Measurements from ENCODE around the gene ASGR1.

Gene ASGR1

DNA sequence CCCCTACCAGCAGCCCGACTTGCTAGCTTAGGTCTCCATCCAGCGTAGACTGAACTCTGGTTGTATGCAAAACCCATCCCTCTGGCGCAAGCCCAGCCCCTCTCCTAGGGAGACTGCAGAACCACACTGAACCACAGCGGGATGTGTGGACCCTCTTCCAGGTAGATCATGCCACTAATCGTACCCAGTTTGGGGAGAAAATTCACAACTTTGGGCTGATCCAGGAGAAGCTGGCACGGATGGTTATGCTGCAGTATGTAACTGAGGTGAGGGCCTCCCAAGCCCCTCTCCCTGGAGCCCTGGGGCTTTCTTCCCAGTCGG, 43.8 kb upstream of the ASGR1 start (continued):
- TF ChIP-seq, protein P1, sequence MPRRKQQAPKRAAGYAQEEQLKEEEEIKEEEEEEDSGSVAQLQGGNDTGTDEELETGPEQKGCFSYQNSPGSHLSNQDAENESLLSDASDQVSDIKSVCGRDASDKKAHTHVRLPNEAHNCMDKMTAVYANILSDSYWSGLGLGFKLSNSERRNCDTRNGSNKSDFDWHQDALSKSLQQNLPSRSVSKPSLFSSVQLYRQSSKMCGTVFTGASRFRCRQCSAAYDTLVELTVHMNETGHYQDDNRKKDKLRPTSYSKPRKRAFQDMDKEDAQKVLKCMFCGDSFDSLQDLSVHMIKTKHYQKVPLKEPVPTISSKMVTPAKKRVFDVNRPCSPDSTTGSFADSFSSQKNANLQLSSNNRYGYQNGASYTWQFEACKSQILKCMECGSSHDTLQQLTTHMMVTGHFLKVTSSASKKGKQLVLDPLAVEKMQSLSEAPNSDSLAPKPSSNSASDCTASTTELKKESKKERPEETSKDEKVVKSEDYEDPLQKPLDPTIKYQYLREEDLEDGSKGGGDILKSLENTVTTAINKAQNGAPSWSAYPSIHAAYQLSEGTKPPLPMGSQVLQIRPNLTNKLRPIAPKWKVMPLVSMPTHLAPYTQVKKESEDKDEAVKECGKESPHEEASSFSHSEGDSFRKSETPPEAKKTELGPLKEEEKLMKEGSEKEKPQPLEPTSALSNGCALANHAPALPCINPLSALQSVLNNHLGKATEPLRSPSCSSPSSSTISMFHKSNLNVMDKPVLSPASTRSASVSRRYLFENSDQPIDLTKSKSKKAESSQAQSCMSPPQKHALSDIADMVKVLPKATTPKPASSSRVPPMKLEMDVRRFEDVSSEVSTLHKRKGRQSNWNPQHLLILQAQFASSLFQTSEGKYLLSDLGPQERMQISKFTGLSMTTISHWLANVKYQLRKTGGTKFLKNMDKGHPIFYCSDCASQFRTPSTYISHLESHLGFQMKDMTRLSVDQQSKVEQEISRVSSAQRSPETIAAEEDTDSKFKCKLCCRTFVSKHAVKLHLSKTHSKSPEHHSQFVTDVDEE (CRISPR knock-in tag; IDR thresholded peaks at IDR 0.05): no peak
- no peak for TF ChIP-seq CSDC2 (CRISPR knock-in tag; IDR thresholded peaks at IDR 0.05)
- no peak for TF ChIP-seq BACH2 (CRISPR knock-in tag; IDR thresholded peaks at IDR 0.05; ENCODE audit: borderline replicate concordance)
- TF ChIP-seq TCF4 (CRISPR knock-in tag; IDR thresholded peaks at IDR 0.05; ENCODE audit: borderline replicate concordance): no peak
- no peak for TF ChIP-seq ISL1 (CRISPR knock-in tag; IDR thresholded peaks at IDR 0.05)
- TF ChIP-seq, protein P2, sequence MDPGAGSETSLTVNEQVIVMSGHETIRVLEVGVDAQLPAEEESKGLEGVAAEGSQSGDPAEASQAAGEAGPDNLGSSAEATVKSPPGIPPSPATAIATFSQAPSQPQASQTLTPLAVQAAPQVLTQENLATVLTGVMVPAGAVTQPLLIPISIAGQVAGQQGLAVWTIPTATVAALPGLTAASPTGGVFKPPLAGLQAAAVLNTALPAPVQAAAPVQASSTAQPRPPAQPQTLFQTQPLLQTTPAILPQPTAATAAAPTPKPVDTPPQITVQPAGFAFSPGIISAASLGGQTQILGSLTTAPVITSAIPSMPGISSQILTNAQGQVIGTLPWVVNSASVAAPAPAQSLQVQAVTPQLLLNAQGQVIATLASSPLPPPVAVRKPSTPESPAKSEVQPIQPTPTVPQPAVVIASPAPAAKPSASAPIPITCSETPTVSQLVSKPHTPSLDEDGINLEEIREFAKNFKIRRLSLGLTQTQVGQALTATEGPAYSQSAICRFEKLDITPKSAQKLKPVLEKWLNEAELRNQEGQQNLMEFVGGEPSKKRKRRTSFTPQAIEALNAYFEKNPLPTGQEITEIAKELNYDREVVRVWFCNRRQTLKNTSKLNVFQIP (CRISPR knock-in tag; IDR thresholded peaks at IDR 0.05; ENCODE audit: borderline replicate concordance, low read depth): no peak
- TF ChIP-seq ZFP30 (CRISPR knock-in tag; IDR thresholded peaks at IDR 0.05): no peak
- TF ChIP-seq ESRRG (CRISPR knock-in tag; IDR thresholded peaks at IDR 0.05): no peak
- no peak for TF ChIP-seq TOX (CRISPR knock-in tag; IDR thresholded peaks at IDR 0.05; ENCODE audit: borderline replicate concordance)

DNA sequence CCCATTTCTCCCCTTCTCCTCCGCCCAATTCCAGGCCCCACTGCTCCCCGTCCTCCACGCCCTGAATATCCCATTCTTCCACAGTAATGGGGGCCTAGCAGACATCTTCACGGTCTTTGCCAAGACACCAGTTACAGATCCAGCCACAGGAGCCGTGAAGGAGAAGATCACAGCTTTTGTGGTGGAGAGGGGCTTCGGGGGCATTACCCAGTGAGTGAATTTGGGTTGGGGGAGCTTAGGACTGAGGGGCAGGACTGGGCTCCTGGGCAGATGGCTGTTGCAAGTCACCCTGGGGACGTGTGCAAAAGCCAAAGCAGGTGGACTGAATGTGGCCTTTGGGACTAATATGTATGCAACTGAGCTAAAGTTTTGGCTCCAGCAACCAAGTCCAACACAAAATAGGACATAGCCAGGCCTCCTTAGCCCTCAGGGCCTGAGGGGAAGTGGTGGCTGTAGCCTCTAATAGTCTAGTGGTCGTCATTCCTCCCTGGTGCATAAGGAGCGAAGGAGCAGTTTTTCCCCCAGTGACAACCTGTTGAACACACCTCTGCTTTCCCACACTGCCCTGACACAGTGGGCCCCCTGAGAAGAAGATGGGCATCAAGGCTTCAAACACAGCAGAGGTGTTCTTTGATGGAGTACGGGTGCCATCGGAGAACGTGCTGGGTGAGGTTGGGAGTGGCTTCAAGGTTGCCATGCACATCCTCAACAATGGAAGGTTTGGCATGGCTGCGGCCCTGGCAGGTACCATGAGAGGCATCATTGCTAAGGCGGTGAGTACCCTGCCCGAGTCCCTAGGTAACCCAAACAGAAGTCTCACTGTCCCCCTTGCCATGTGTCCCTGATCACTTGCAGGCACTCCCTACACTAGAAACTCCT, 43.2 kb upstream of the ASGR1 start:
- TF ChIP-seq ISL1 (CRISPR knock-in tag; IDR thresholded peaks at IDR 0.05) (no peak), CSDC2 (CRISPR knock-in tag; IDR thresholded peaks at IDR 0.05) (no peak), ZC3H10 (CRISPR knock-in tag; IDR thresholded peaks at IDR 0.05) (no peak), OSR1 (CRISPR knock-in tag; IDR thresholded peaks at IDR 0.05) (no peak), SNAI2 (CRISPR knock-in tag; IDR thresholded peaks at IDR 0.05) (no peak), ZNF8 (CRISPR knock-in tag; IDR thresholded peaks at IDR 0.05) (no peak)
- TF ChIP-seq, protein P3, sequence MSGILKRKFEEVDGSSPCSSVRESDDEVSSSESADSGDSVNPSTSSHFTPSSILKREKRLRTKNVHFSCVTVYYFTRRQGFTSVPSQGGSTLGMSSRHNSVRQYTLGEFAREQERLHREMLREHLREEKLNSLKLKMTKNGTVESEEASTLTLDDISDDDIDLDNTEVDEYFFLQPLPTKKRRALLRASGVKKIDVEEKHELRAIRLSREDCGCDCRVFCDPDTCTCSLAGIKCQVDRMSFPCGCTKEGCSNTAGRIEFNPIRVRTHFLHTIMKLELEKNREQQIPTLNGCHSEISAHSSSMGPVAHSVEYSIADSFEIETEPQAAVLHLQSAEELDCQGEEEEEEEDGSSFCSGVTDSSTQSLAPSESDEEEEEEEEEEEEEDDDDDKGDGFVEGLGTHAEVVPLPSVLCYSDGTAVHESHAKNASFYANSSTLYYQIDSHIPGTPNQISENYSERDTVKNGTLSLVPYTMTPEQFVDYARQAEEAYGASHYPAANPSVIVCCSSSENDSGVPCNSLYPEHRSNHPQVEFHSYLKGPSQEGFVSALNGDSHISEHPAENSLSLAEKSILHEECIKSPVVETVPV (CRISPR knock-in tag; IDR thresholded peaks at IDR 0.05): no peak
- ATAC-seq: no peak

DNA sequence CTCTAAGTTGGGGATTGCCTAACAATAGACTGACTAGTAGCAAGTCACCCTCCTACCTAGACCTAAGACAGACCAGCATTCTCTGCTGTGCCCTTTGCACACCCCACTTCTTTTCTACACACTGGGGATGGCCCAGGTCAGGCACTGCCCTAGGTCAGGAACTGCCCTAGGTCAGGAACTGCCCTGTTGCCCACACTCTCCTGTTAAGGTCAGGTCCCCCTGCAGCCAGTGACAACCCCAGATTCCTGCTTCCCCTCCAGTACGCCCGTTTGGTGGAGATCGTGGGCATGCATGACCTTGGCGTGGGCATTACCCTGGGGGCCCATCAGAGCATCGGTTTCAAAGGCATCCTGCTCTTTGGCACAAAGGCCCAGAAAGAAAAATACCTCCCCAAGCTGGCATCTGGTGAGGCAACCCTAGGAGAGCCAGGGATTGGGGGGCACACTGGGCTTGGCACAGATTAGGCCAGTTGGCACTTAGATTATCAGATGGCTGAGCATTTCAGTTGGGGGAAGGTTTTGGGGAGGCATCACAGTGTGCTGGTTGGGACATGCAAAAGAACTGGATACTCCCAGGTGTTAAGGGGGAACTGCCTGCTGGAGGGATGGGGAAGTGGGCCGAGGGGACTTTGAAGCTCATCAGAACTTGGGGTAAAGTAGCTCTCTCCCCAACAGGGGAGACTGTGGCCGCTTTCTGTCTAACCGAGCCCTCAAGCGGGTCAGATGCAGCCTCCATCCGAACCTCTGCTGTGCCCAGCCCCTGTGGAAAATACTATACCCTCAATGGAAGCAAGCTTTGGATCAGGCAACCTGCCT, 42.3 kb upstream of the ASGR1 start:
- no peak for ATAC-seq
- TF ChIP-seq ARNTL (CRISPR knock-in tag; IDR thresholded peaks at IDR 0.05; ENCODE audit: borderline replicate concordance, low read depth) (no peak), ZNF8 (CRISPR knock-in tag; IDR thresholded peaks at IDR 0.05) (no peak), BACH2 (CRISPR knock-in tag; IDR thresholded peaks at IDR 0.05; ENCODE audit: borderline replicate concordance) (no peak), ISL1 (CRISPR knock-in tag; IDR thresholded peaks at IDR 0.05) (no peak), RARB (CRISPR knock-in tag; IDR thresholded peaks at IDR 0.05) (no peak), ZC3H10 (CRISPR knock-in tag; IDR thresholded peaks at IDR 0.05) (no peak), ZNF70 (CRISPR knock-in tag; IDR thresholded peaks at IDR 0.05) (no peak), CSDC2 (CRISPR knock-in tag; IDR thresholded peaks at IDR 0.05) (no peak), ZFP30 (CRISPR knock-in tag; IDR thresholded peaks at IDR 0.05) (no peak), TOX (CRISPR knock-in tag; IDR thresholded peaks at IDR 0.05; ENCODE audit: borderline replicate concordance) (no peak), OSR1 (CRISPR knock-in tag; IDR thresholded peaks at IDR 0.05) (no peak), PPARA (CRISPR knock-in tag; IDR thresholded peaks at IDR 0.05; ENCODE audit: borderline replicate concordance) (no peak)
- TF ChIP-seq, protein P3 (CRISPR knock-in tag; IDR thresholded peaks at IDR 0.05): no peak
- TF ChIP-seq, protein P4, sequence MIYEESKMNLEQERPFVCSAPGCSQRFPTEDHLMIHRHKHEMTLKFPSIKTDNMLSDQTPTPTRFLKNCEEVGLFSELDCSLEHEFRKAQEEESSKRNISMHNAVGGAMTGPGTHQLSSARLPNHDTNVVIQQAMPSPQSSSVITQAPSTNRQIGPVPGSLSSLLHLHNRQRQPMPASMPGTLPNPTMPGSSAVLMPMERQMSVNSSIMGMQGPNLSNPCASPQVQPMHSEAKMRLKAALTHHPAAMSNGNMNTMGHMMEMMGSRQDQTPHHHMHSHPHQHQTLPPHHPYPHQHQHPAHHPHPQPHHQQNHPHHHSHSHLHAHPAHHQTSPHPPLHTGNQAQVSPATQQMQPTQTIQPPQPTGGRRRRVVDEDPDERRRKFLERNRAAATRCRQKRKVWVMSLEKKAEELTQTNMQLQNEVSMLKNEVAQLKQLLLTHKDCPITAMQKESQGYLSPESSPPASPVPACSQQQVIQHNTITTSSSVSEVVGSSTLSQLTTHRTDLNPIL (CRISPR knock-in tag; IDR thresholded peaks at IDR 0.05; ENCODE audit: low read depth): no peak
- TF ChIP-seq, protein P5, sequence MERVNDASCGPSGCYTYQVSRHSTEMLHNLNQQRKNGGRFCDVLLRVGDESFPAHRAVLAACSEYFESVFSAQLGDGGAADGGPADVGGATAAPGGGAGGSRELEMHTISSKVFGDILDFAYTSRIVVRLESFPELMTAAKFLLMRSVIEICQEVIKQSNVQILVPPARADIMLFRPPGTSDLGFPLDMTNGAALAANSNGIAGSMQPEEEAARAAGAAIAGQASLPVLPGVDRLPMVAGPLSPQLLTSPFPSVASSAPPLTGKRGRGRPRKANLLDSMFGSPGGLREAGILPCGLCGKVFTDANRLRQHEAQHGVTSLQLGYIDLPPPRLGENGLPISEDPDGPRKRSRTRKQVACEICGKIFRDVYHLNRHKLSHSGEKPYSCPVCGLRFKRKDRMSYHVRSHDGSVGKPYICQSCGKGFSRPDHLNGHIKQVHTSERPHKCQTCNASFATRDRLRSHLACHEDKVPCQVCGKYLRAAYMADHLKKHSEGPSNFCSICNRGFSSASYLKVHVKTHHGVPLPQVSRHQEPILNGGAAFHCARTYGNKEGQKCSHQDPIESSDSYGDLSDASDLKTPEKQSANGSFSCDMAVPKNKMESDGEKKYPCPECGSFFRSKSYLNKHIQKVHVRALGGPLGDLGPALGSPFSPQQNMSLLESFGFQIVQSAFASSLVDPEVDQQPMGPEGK (CRISPR knock-in tag; IDR thresholded peaks at IDR 0.05; ENCODE audit: borderline replicate concordance): no peak
- TF ChIP-seq, protein P2 (CRISPR knock-in tag; IDR thresholded peaks at IDR 0.05; ENCODE audit: borderline replicate concordance, low read depth): no peak
